Activated CD4-positive, alpha-beta T cell treated with anti-CD3 and anti-CD28 coated beads for 36 hours (primary cell): ENCODE results near the gene SUPT4H1. TPM values are rescaled to one million over a fixed set of nuclear protein-coding genes. Genes with fewer than 3 reads are reported as not detected.

Experiments used
- ATAC-seq: fragments of 200-7000 bp; cut with Tn5 transposase; one replicate; pipeline ENCODE4 v1.10.0; 2021; ENCODE audit warnings: mild to moderate bottlenecking, moderate library complexity
- CTCF ChIA-PET: fragments of 350-600 bp; sonication (Branson Sonifier 250); formaldehyde crosslinking; loops from one replicate; lab custom pipeline; 2021; ENCODE audit warnings: antibody characterized with exemption; lab: Charles Lee
- POLR2A ChIA-PET: fragments of 350-600 bp; sonication (Branson Sonifier 250); formaldehyde crosslinking; loops from one replicate; lab custom pipeline; 2021; ENCODE audit warnings: antibody characterized with exemption, inconsistent platforms; lab: Charles Lee
- DNase-seq: peaks from one replicate; pipeline ENCODE4 v3.0.0-alpha.2; 2020
- H3K27ac Mint-ChIP-seq: one replicate; pipeline ENCODE4 v1.8.0; 2021; ENCODE audit warnings: mixed read lengths
- H3K27me3 Mint-ChIP-seq: one replicate; pipeline ENCODE4 v1.8.0; 2021; ENCODE audit warnings: mixed read lengths
- H3K36me3 Mint-ChIP-seq: one replicate; pipeline ENCODE4 v1.8.0; 2021; ENCODE audit warnings: low read depth, mixed read lengths
- H3K4me1 Mint-ChIP-seq: one replicate; pipeline ENCODE4 v1.8.0; 2021; ENCODE audit warnings: mixed read lengths
- H3K4me3 Mint-ChIP-seq: one replicate; pipeline ENCODE4 v1.8.0; 2021; ENCODE audit warnings: mild to moderate bottlenecking, moderate library complexity, mixed read lengths
- H3K9me3 Mint-ChIP-seq: one replicate; pipeline ENCODE4 v1.8.0; 2021; ENCODE audit warnings: low read depth, mixed read lengths
- intact Hi-C, 2 experiments: fragments of 100-400 bp; cut with DNase I in 1 of 2; cut with micrococcal nuclease in 1 of 2; formaldehyde crosslinking; loops; one replicate each; pipeline versions ENCODE4 v1.14.2 to v1.15.1; 2022 to 2024; cut with DNase I, micrococcal nuclease
- total RNA-seq, 2 experiments: library from RNA; stranded (reverse); gene quantifications; one replicate each; pipeline ENCODE4 v1.2.3, GENCODE V29; 2021

SUPT4H1 gene
- total RNA-seq, 2 experiments from 2014 or later: 106 to 129 TPM

GRCh38 chr17:58319173-58320162 lies 32.5 kb downstream of the SUPT4H1 start:
- DNase-seq: peak; percentile 4
- Mint-ChIP-seq H3K4me3 (no peak overlapping the region), H3K9me3 (no peaks in the 10 kb centered on the region), H3K27me3 (no peaks in the 10 kb centered on the region), H3K4me1 (peaks cover 14% of the 10 kb centered on the region), H3K27ac (no peak overlapping the region), H3K36me3 (peaks cover 3% of the 10 kb centered on the region)
- intact Hi-C loops: loop anchor here in 1 of 2 experiments (10.0 kb wide), 1 partner anchor 685 kb away; no protein-coding TSS in a partner anchor
- POLR2A ChIA-PET: interaction anchor here (3.1 kb wide), 1 partner anchor 8 kb away, joined by 24 read pairs; the partner anchor contains the start of gene TSPOAP1
- ATAC-seq: no peak
- CTCF ChIA-PET: interaction anchor here (2.8 to 5.9 kb wide), 4 partner anchors 8 to 96 kb away, joined by 36 to 94 read pairs (median 61); partner anchors contain the start of genes RNF43, SUPT4H1 and TSPOAP1

- no peaks in the 10 kb centered on the region for H3K9me3 Mint-ChIP-seq
- H3K4me1 Mint-ChIP-seq: peaks cover 14% of the 10 kb centered on the region
- H3K27ac Mint-ChIP-seq: peak overlapping the region; percentile 77
- intact Hi-C loops: loop anchor here in 1 of 2 experiments (10.0 kb wide), 1 partner anchor 686 kb away; no protein-coding TSS in a partner anchor
- ATAC-seq: no peak
- ChIA-PET POLR2A (interaction anchor here (2.3 to 3.1 kb wide), 2 partner anchors 9 to 26 kb away, joined by 24 to 38 read pairs; partner anchors contain the start of gene TSPOAP1), CTCF (interaction anchor here (0.7 to 5.9 kb wide), 13 partner anchors 9 to 132 kb away, joined by 3 to 94 read pairs (median 24); partner anchors contain the start of genes RNF43, SUPT4H1 and TSPOAP1)
- H3K27me3 Mint-ChIP-seq: no peaks in the 10 kb centered on the region
- DNase-seq: no peak
- H3K36me3 Mint-ChIP-seq: peaks cover 3% of the 10 kb centered on the region
- no peak overlapping the region for H3K4me3 Mint-ChIP-seq
Measured at GRCh38 chr17:58318627-58319172, 33.3 kb downstream of the SUPT4H1 start.

GRCh38 chr17:58318065-58318481 lies 33.9 kb downstream of the SUPT4H1 start:
- Mint-ChIP-seq H3K4me1 (peaks cover 14% of the 10 kb centered on the region), H3K27ac (peak overlapping the region; percentile 77), H3K4me3 (no peak overlapping the region), H3K36me3 (peaks cover 3% of the 10 kb centered on the region), H3K27me3 (no peaks in the 10 kb centered on the region), H3K9me3 (no peaks in the 10 kb centered on the region)
- CTCF ChIA-PET: interaction anchor here (0.5 to 5.9 kb wide), 57 partner anchors 8 to 323 kb away, joined by 3 to 94 read pairs (median 6); partner anchors contain the start of genes HSF5, MKS1, MTMR4 and RNF43
- no peak for DNase-seq
- intact Hi-C loops: loop anchor here in 1 of 2 experiments (10.0 kb wide), 1 partner anchor 687 kb away; no protein-coding TSS in a partner anchor
- no peak for ATAC-seq
- POLR2A ChIA-PET: interaction anchor here (0.7 to 3.1 kb wide), 11 partner anchors 7 to 313 kb away, joined by 4 to 38 read pairs (median 15); partner anchors contain the start of genes RNF43, SUPT4H1 and TSPOAP1

- POLR2A ChIA-PET: interaction anchor here (0.7 to 3.1 kb wide), 12 partner anchors 8 to 314 kb away, joined by 3 to 38 read pairs (median 12); partner anchors contain the start of genes RNF43, SUPT4H1 and TSPOAP1
- no peaks in the 10 kb centered on the region for H3K27me3 Mint-ChIP-seq
- peaks cover 3% of the 10 kb centered on the region for H3K36me3 Mint-ChIP-seq
- H3K4me3 Mint-ChIP-seq: no peak overlapping the region
- CTCF ChIA-PET: interaction anchor here (0.5 to 5.9 kb wide), 61 partner anchors 8 to 324 kb away, joined by 3 to 94 read pairs (median 5); partner anchors contain the start of genes HSF5, MKS1, MTMR4 and RNF43
- peak; percentile 100 for ATAC-seq
- H3K27ac Mint-ChIP-seq: peak overlapping the region; percentile 72
- DNase-seq: peak; percentile 86
- H3K9me3 Mint-ChIP-seq: no peaks in the 10 kb centered on the region
- H3K4me1 Mint-ChIP-seq: peaks cover 14% of the 10 kb centered on the region
- intact Hi-C loops: loop anchor here (1.0 to 10.0 kb wide), 9 partner anchors 12 to 687 kb away; partner anchors contain the start of genes RNF43 (in 2 of the 2) and SUPT4H1 (in 2 of the 2)
Measured at GRCh38 chr17:58317421-58318064, 34.5 kb downstream of the SUPT4H1 start.

GRCh38 chr17:58316260-58316960 lies 35.6 kb downstream of the SUPT4H1 start:
- no peak overlapping the region for H3K27ac Mint-ChIP-seq
- DNase-seq (no peak), ATAC-seq (no peak)
- intact Hi-C loops: loop anchor here in 1 of 2 experiments (10.0 kb wide), 1 partner anchor 688 kb away; no protein-coding TSS in a partner anchor
- H3K4me1 Mint-ChIP-seq: peaks cover 14% of the 10 kb centered on the region
- no peak overlapping the region for H3K4me3 Mint-ChIP-seq
- ChIA-PET CTCF (interaction anchor here (0.6 to 5.9 kb wide), 23 partner anchors 10 to 490 kb away, joined by 3 to 94 read pairs (median 13); partner anchors contain the start of genes RNF43, SUPT4H1 and TSPOAP1), POLR2A (interaction anchor here (0.9 to 3.1 kb wide), 6 partner anchors 11 to 315 kb away, joined by 3 to 38 read pairs (median 8); partner anchors contain the start of genes RNF43, SUPT4H1 and TSPOAP1)
- H3K36me3 Mint-ChIP-seq: no peaks in the 10 kb centered on the region
- no peaks in the 10 kb centered on the region for H3K9me3 Mint-ChIP-seq
- H3K27me3 Mint-ChIP-seq: no peaks in the 10 kb centered on the region

- Mint-ChIP-seq H3K4me1 (peaks cover 14% of the 10 kb centered on the region), H3K36me3 (no peaks in the 10 kb centered on the region), H3K9me3 (no peaks in the 10 kb centered on the region), H3K27me3 (no peaks in the 10 kb centered on the region), H3K4me3 (no peak overlapping the region), H3K27ac (no peak overlapping the region)
- ChIA-PET POLR2A (interaction anchor here (0.9 to 1.4 kb wide), 3 partner anchors 12 to 37 kb away, joined by 3 read pairs; partner anchors contain the start of gene SUPT4H1), CTCF (interaction anchor here (0.7 to 5.9 kb wide), 10 partner anchors 9 to 186 kb away, joined by 3 to 94 read pairs (median 8); partner anchors contain the start of genes RNF43 and SUPT4H1)
- intact Hi-C loops: loop anchor here in 1 of 2 experiments (10.0 kb wide), 1 partner anchor 689 kb away; no protein-coding TSS in a partner anchor
- DNase-seq (no peak), ATAC-seq (no peak)
Measured at GRCh38 chr17:58315750-58316149, 36.3 kb downstream of the SUPT4H1 start.

GRCh38 chr17:58315281-58315711 lies 36.7 kb downstream of the SUPT4H1 start:
- CTCF ChIA-PET: interaction anchor here (0.7 to 5.9 kb wide), 8 partner anchors 31 to 132 kb away, joined by 3 to 94 read pairs (median 6); partner anchors contain the start of genes RNF43 and SUPT4H1
- H3K27me3 Mint-ChIP-seq: no peaks in the 10 kb centered on the region

GRCh38 chr17:58314706-58315015 lies 37.3 kb downstream of the SUPT4H1 start:
- ChIA-PET POLR2A (interaction anchor here (1.4 kb wide), 1 partner anchor 13 kb away, joined by 3 read pairs; no protein-coding TSS in a partner anchor), CTCF (interaction anchor here (0.5 to 5.9 kb wide), 7 partner anchors 23 to 114 kb away, joined by 3 to 94 read pairs (median 3); partner anchors contain the start of genes RNF43 and SUPT4H1)
- Mint-ChIP-seq H3K27me3 (no peaks in the 10 kb centered on the region), H3K4me3 (no peak overlapping the region), H3K9me3 (no peaks in the 10 kb centered on the region), H3K36me3 (no peaks in the 10 kb centered on the region), H3K27ac (no peak overlapping the region), H3K4me1 (peaks cover 14% of the 10 kb centered on the region)
- ATAC-seq: no peak
- intact Hi-C loops: loop anchor here in 1 of 2 experiments (10.0 kb wide), 1 partner anchor 690 kb away; no protein-coding TSS in a partner anchor
- no peak for DNase-seq

More at GRCh38 chr17:58315281-58315711, 36.7 kb downstream of the SUPT4H1 start:
- Mint-ChIP-seq H3K4me1 (peaks cover 14% of the 10 kb centered on the region), H3K9me3 (no peaks in the 10 kb centered on the region), H3K4me3 (no peak overlapping the region), H3K36me3 (no peaks in the 10 kb centered on the region), H3K27ac (no peak overlapping the region)
- no peak for ATAC-seq
- POLR2A ChIA-PET: interaction anchor here (0.9 to 1.4 kb wide), 2 partner anchors 13 to 29 kb away, joined by 3 read pairs; no protein-coding TSS in a partner anchor
- intact Hi-C loops: loop anchor here in 1 of 2 experiments (10.0 kb wide), 1 partner anchor 690 kb away; no protein-coding TSS in a partner anchor
- no peak for DNase-seq
